K562 (cell line): ENCODE results near the gene FTHL17. TPM values are rescaled to one million over a fixed set of nuclear protein-coding genes. Genes with fewer than 3 reads are reported as not detected.

Source experiments
- ATAC-seq: fragments of 200-7000 bp; cut with Tn5 transposase; 3 replicates; pipeline ENCODE4 v1.9.1; 2020; ENCODE audit warnings: moderate library complexity
- BruUV-seq: library from RNA; stranded (reverse); fragments of 400-500 nt; replicated peaks from 2 replicates; lab custom pipeline; 2021; lab: Mats Ljungman, UMichigan
- CTCF ChIA-PET: fragments of 300-600 bp; formaldehyde crosslinking; extraction: SDS; loops from one replicate; lab custom pipeline; 2021; ENCODE audit warnings: low intra/inter-chr PET ratio; lab: Yijun Ruan, JAX
- POLR2A ChIA-PET: fragments of 300-600, 350-650 bp; sonication (Branson Sonifier 250); formaldehyde crosslinking; extraction: SDS; loops from one replicate; lab custom pipeline; 2021; ENCODE audit warnings: antibody characterized with exemption, inconsistent platforms; lab: Yijun Ruan, JAX
- DNase-seq, 4 experiments: peaks; one replicate each; pipeline versions ENCODE4 v3.0.0 to v3.0.0-alpha.2; 2011 to 2018; ENCODE audit warnings: low spot score in 3 of 4, mixed read lengths in 3 of 4; ENCODE audit errors: extremely low read depth in 1 of 4
- FAIRE-seq: peaks from 2 replicates; lab custom pipeline; 2011; peaks lifted over from hg19 to GRCh38; lab: Jason Lieb, UNC
- H2AFZ ChIP-seq: 2 replicates; pipeline ENCODE4 v1.6.0; 2011; ENCODE audit warnings: low read depth, low read length, control low read depth, inconsistent platforms
- H3K27ac ChIP-seq: fragments of 200-600 bp; 3 replicates; pipeline ENCODE4 v1.8.0; 2011; ENCODE audit warnings: low read depth, mild to moderate bottlenecking, control low read depth, inconsistent platforms, low read length, moderate library complexity, mixed read lengths; ENCODE audit errors: extremely low read depth
- H3K27me3 ChIP-seq, 2 experiments: fragments of 300-600 bp in 1 of 2; 2 replicates in 1 of 2; 3 replicates in 1 of 2; pipeline versions ENCODE4 v1.6.0 to v1.8.0; 2011; ENCODE audit warnings: inconsistent platforms in 2 of 2, low read length in 2 of 2, mild to moderate bottlenecking in 1 of 2, mixed read lengths in 1 of 2, moderate library complexity in 1 of 2; ENCODE audit not compliant: control insufficient read depth in 2 of 2, insufficient read depth in 2 of 2
- H3K36me3 ChIP-seq: fragments of 300-600 bp; 3 replicates; pipeline ENCODE4 v1.8.0; 2011; ENCODE audit warnings: mild to moderate bottlenecking, low read length, inconsistent platforms; ENCODE audit not compliant: control insufficient read depth, insufficient read depth
- H3K4me1 ChIP-seq, 2 experiments: fragments of 200-600 bp in 1 of 2; replicated peaks in 1 of 2; 2 replicates in 1 of 2; 3 replicates in 1 of 2; pipeline versions ENCODE4 v1.5.1 to v1.8.0; 2011; ENCODE audit warnings: inconsistent platforms in 2 of 2, low read length in 2 of 2, mild to moderate bottlenecking in 1 of 2, mixed read lengths in 1 of 2, moderate library complexity in 1 of 2; ENCODE audit not compliant: control insufficient read depth in 2 of 2, insufficient read depth in 2 of 2
- H3K4me2 ChIP-seq: 2 replicates; pipeline ENCODE4 v1.6.1; 2011; ENCODE audit warnings: low read length, control low read depth, inconsistent platforms, mixed read lengths; ENCODE audit not compliant: insufficient read depth
- H3K4me3 ChIP-seq: fragments of 200-600 bp; sonication (generic), shearing (Covaris generic); 2 replicates; pipeline ENCODE4 v1.5.1; 2016; ENCODE audit warnings: control low read depth, inconsistent platforms
- H3K79me2 ChIP-seq: fragments of 200-600 bp; 3 replicates; pipeline ENCODE4 v1.8.0; 2011; ENCODE audit warnings: low read length, inconsistent platforms; ENCODE audit not compliant: control insufficient read depth, insufficient read depth
- H3K9ac ChIP-seq, 2 experiments: 2 replicates each; pipeline versions ENCODE4 v1.6.0 to v1.6.1; 2011; ENCODE audit warnings: low read depth in 2 of 2, low read length in 2 of 2, control low read depth in 1 of 2, inconsistent platforms in 1 of 2, mild to moderate bottlenecking in 1 of 2, mixed read lengths in 1 of 2; ENCODE audit not compliant: insufficient read depth in 1 of 2
- H3K9me1 ChIP-seq: one replicate; pipeline ENCODE4 v1.6.0; 2011; ENCODE audit warnings: inconsistent platforms, mild to moderate bottlenecking, low read length, moderate library complexity; ENCODE audit not compliant: control insufficient read depth, insufficient read depth
- H3K9me3 ChIP-seq: replicated peaks from 2 replicates; pipeline ENCODE4 v1.5.1; 2011; ENCODE audit warnings: low read depth, low read length, inconsistent platforms; ENCODE audit not compliant: control insufficient read depth, insufficient read depth
- H4K20me1 ChIP-seq: replicated peaks from 2 replicates; pipeline ENCODE4 v1.6.1; 2011; ENCODE audit warnings: low read length, inconsistent platforms, mixed read lengths; ENCODE audit not compliant: control insufficient read depth, insufficient read depth
- BACH1 ChIP-seq: fragments of 200-800 bp; sonication (Bioruptor generic); IDR thresholded peaks from 2 replicates; pipeline ENCODE4 v1.6.1; 2016; ENCODE audit warnings: missing genetic modification characterization, missing compliant biosample characterization
- GABPA ChIP-seq: fragments of 200-800 bp; sonication (Bioruptor generic); conservative IDR thresholded peaks from 2 replicates; pipeline ENCODE4 v1.6.1; 2016; ENCODE audit warnings: low read depth, missing genetic modification characterization, missing compliant biosample characterization
- GABPB2 ChIP-seq: fragments of 250-450 bp; sonication (Bioruptor Pico); conservative IDR thresholded peaks from 2 replicates; pipeline ENCODE4 v1.5.1; 2021; ENCODE audit warnings: mild to moderate bottlenecking
- MYC ChIP-seq, 2 experiments: fragments of 250-450 bp in 1 of 2; sonication (Bioruptor Pico) in 1 of 2; IDR thresholded peaks; 2 replicates each; pipeline versions ENCODE4 v1.5.1 to v1.6.1; 2012 to 2021; ENCODE audit warnings: low read depth in 2 of 2, borderline replicate concordance in 1 of 2, improper control_type of control experiment in 1 of 2, low read length in 1 of 2, mild to moderate bottlenecking in 1 of 2, moderate library complexity in 1 of 2
- NCOA1 ChIP-seq: fragments of 450-650 bp; IDR thresholded peaks from 2 replicates; pipeline ENCODE4 v1.6.1; 2016; ENCODE audit warnings: low read depth
- POLR3G ChIP-seq: IDR thresholded peaks from 2 replicates; pipeline ENCODE4 v1.6.1; 2011; ENCODE audit not compliant: insufficient read length, insufficient replicate concordance; ENCODE audit errors: extremely low read depth
- SIRT6 ChIP-seq: IDR thresholded peaks from one replicate; pipeline ENCODE4 v1.6.1; 2012; ENCODE audit warnings: low read depth, mild to moderate bottlenecking, control low read depth, inconsistent platforms, low read length, moderate library complexity
- TAL1 ChIP-seq: fragments of 450-650 bp; IDR thresholded peaks from 2 replicates; pipeline ENCODE4 v1.6.1; 2016; ENCODE audit warnings: mild to moderate bottlenecking
- TRIM24 ChIP-seq, 2 experiments: fragments of 450-650 bp; IDR thresholded peaks; 2 replicates each; pipeline ENCODE4 v1.6.1; 2016
- ZNF408 ChIP-seq: fragments of 250-450 bp; sonication (Bioruptor Pico); IDR thresholded peaks from 2 replicates; pipeline ENCODE4 v1.4.0; 2020; ENCODE audit warnings: low read depth, mild to moderate bottlenecking, moderate library complexity
- ZNF766 ChIP-seq: fragments of 200-800 bp; sonication (Bioruptor generic); conservative IDR thresholded peaks from 2 replicates; pipeline ENCODE4 v1.6.1; 2016; ENCODE audit warnings: missing genetic modification characterization, missing compliant biosample characterization
- WGBS: fragments of 100-300 bp; shearing (Covaris generic); methylation state at CpG from one replicate; pipeline ENCODE4 v1.1.6; 2016; ENCODE audit warnings: low coverage, mixed read lengths; ENCODE audit not compliant: insufficient coverage; ENCODE audit errors: missing lambda C conversion rate; 5-methylcytosine and 5-hydroxymethylcytosine counted together
- in situ Hi-C: fragments of 300-500 bp; cut with MboI; formaldehyde crosslinking; loops from 4 replicates; pipeline ENCODE4 v1.15.0; 2018; ENCODE audit warnings: inconsistent platforms, mixed read lengths
- intact Hi-C: fragments of 100-400 bp; cut with micrococcal nuclease; formaldehyde crosslinking; loops from 2 replicates; pipeline ENCODE4 v1.14.2; 2022
- polyA plus RNA-seq, 8 experiments: library from polyadenylated mRNA; depleted of rRNA in 4 of 8; stranded (reverse) in 5 of 8; unstranded in 3 of 8; fragments of >200 nt; fragmentation: Nextera tagmentation in 2 of 8; fragmentation: Illumina TruSeq in 1 of 8; extraction: Ambion mirVana in 2 of 8; extraction: Trizol in 1 of 8; gene quantifications; 2 replicates each; pipeline versions ENCODE4 v1.2.1 to v1.2.3, GENCODE V29; 2011 to 2014; ENCODE audit warnings: inconsistent platforms in 1 of 8, missing spikeins in 1 of 8
- total RNA-seq, 7 experiments: library from RNA; depleted of rRNA in 6 of 7; stranded (reverse); fragments of >200 nt in 6 of 7; fragmentation: Illumina TruSeq in 2 of 7; extraction: Trizol in 2 of 7; gene quantifications; 2 replicates each; pipeline versions ENCODE4 v1.2.1 to v1.2.3, GENCODE V29; 2011 to 2021; ENCODE audit warnings: low replicate concordance in 1 of 7
- TF ChIP-seq, protein P1 (sequence below): fragments of 450-650 bp; IDR thresholded peaks from 2 replicates; pipeline ENCODE4 v1.6.1; 2016; ENCODE audit warnings: mild to moderate bottlenecking
- TF ChIP-seq, protein P2 (sequence below): sonication (generic); formaldehyde crosslinking; IDR thresholded peaks from 2 replicates; pipeline ENCODE4 v1.8.1; 2023; ENCODE audit warnings: mild to moderate bottlenecking, missing genetic modification reagents

FTHL17 gene
- total and polyA plus RNA-seq, 9 of the 15 experiments (the other 6 are each of a cell fraction or from before 2014, with no cell fraction given), result not detected

DNA sequence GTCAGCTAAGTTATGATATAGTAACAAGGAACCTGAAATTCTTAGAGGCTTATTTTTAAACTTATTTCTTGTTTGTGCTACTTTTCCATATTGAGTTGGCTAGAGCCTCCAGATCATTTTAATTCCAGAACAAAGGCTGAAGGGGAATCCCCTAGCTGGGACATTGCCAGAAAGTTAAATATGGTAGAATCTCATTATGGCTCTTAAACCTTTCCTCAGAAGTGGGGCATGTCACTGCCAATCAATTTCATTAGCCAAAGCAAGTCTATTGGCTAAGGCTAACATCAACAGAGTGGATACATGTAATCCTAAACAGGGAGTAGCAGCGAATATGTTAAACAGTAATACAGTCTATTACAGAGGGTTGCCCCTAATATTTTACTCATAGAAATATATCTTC is 47.0 kb downstream of the FTHL17 start:
- no peaks in the 10 kb centered on the region for H3K27me3 ChIP-seq
- DNase-seq (no peak), ATAC-seq (no peak), FAIRE-seq (no peak)
- H3K36me3 ChIP-seq, result no peaks in the 10 kb centered on the region
- H3K9me1 ChIP-seq, result no peaks in the 10 kb centered on the region
- no peak overlapping the region for H3K27ac ChIP-seq
- no peak for TF ChIP-seq TRIM24 (IDR thresholded peaks at IDR 0.05)
- in situ Hi-C loops (loop anchor here (25.0 kb wide), 1 partner anchor 637 kb away; no protein-coding TSS in a partner anchor), intact Hi-C loops (no loop called here)
- no peaks in the 10 kb centered on the region for H3K4me1 ChIP-seq
- ChIA-PET CTCF (no interaction called here), POLR2A (no interaction called here)
- no peak overlapping the region for H2AFZ ChIP-seq
- no peaks in the 10 kb centered on the region for H4K20me1 ChIP-seq
- no peaks in the 10 kb centered on the region for H3K9me3 ChIP-seq
- no TSS peak for BruUV-seq
- H3K4me2 ChIP-seq, result no peak overlapping the region
- 0% methylated on average over 1 of the region's 1 CpG for WGBS
- H3K9ac ChIP-seq, result no peak overlapping the region
- H3K4me3 ChIP-seq, result no peak overlapping the region
- no peaks in the 10 kb centered on the region for H3K79me2 ChIP-seq

DNA sequence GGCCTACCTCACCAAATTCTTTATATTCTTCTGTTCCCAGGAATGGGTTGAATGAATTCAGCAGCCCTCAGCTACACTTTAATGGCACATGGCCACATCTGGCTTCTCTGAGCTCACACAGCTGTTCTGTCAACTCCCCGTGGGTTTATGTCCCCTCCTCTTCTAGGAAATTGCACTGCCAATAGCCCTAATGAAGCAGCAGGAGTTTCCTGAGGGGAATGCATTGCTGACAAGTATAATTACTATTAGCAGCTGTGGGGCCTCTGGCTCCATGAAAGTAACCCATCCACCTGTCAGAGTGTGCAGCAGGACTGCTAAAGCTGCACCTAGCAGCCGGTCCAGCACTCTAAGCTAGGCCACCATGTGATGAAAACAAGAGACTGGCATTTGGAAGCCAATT is 50.3 kb downstream of the FTHL17 start:
- WGBS, result 8% methylated on average over 1 of the region's 2 CpGs
- no peak for ATAC-seq
- Histone ChIP-seq H3K9me1 (no peaks in the 10 kb centered on the region), H2AFZ (no peak overlapping the region), H3K27ac (no peak overlapping the region), H3K27me3 (no peaks in the 10 kb centered on the region), H3K9ac (no peak overlapping the region), H3K4me3 (no peak overlapping the region), H3K4me1 (no peaks in the 10 kb centered on the region), H3K4me2 (no peak overlapping the region), H3K36me3 (no peaks in the 10 kb centered on the region), H4K20me1 (no peaks in the 10 kb centered on the region), H3K9me3 (no peaks in the 10 kb centered on the region), H3K79me2 (no peaks in the 10 kb centered on the region)
- no TSS peak for BruUV-seq
- in situ Hi-C loops (no loop called here), intact Hi-C loops (no loop called here)
- FAIRE-seq, result no peak
- CTCF ChIA-PET, result no interaction called here
- POLR2A ChIA-PET, result interaction anchor here (0.6 kb wide), 1 partner anchor 28 kb away, joined by 4 read pairs; no protein-coding TSS in a partner anchor
- DNase-seq, result no peak
- no peak for TF ChIP-seq ZNF408 (CRISPR knock-in tag)
- no peak for TF ChIP-seq TAL1
- TF ChIP-seq MYC (IDR thresholded peaks at IDR 0.05; ENCODE audit: low read depth, low read length), result no peak
- TF ChIP-seq MYC (CRISPR knock-in tag; IDR thresholded peaks at IDR 0.05; ENCODE audit: borderline replicate concordance, low read depth), result no peak
- no peak for TF ChIP-seq NCOA1
- no peak for TF ChIP-seq POLR3G
- TF ChIP-seq, protein P1, sequence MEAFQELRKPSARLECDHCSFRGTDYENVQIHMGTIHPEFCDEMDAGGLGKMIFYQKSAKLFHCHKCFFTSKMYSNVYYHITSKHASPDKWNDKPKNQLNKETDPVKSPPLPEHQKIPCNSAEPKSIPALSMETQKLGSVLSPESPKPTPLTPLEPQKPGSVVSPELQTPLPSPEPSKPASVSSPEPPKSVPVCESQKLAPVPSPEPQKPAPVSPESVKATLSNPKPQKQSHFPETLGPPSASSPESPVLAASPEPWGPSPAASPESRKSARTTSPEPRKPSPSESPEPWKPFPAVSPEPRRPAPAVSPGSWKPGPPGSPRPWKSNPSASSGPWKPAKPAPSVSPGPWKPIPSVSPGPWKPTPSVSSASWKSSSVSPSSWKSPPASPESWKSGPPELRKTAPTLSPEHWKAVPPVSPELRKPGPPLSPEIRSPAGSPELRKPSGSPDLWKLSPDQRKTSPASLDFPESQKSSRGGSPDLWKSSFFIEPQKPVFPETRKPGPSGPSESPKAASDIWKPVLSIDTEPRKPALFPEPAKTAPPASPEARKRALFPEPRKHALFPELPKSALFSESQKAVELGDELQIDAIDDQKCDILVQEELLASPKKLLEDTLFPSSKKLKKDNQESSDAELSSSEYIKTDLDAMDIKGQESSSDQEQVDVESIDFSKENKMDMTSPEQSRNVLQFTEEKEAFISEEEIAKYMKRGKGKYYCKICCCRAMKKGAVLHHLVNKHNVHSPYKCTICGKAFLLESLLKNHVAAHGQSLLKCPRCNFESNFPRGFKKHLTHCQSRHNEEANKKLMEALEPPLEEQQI, result no peak
- TF ChIP-seq, protein P2, sequence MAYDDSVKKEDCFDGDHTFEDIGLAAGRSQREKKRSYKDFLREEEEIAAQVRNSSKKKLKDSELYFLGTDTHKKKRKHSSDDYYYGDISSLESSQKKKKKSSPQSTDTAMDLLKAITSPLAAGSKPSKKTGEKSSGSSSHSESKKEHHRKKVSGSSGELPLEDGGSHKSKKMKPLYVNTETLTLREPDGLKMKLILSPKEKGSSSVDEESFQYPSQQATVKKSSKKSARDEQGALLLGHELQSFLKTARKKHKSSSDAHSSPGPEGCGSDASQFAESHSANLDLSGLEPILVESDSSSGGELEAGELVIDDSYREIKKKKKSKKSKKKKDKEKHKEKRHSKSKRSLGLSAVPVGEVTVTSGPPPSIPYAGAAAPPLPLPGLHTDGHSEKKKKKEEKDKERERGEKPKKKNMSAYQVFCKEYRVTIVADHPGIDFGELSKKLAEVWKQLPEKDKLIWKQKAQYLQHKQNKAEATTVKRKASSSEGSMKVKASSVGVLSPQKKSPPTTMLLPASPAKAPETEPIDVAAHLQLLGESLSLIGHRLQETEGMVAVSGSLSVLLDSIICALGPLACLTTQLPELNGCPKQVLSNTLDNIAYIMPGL (CRISPR knock-in tag), result no peak
- no peak for TF ChIP-seq BACH1
- no peak for TF ChIP-seq ZNF766 (CRISPR knock-in tag)
- TF ChIP-seq GABPB2, result no peak
- no peak for TF ChIP-seq SIRT6
- no peak for TF ChIP-seq GABPA
